H7 (cell line): ENCODE results near the gene SLC35E1. TPM values are rescaled to one million over a fixed set of nuclear protein-coding genes. Genes with fewer than 3 reads are reported as not detected.

ENCODE experiments used
- DNase-seq: peaks from one replicate; pipeline ENCODE4 v3.0.0; 2012
- H3K27me3 ChIP-seq: 2 replicates; pipeline ENCODE4 v1.6.0; 2011; ENCODE audit warnings: mild to moderate bottlenecking, low read length; ENCODE audit not compliant: control insufficient read depth, insufficient read depth
- H3K36me3 ChIP-seq: replicated peaks from 2 replicates; pipeline ENCODE4 v1.5.1; 2011; ENCODE audit warnings: low read length; ENCODE audit not compliant: control insufficient read depth, insufficient read depth
- H3K4me3 ChIP-seq: 2 replicates; pipeline ENCODE4 v1.5.1; 2011; ENCODE audit warnings: low read depth, mild to moderate bottlenecking, control low read depth, low read length, moderate library complexity; ENCODE audit not compliant: insufficient read depth
- total RNA-seq: library from RNA; depleted of rRNA; stranded (reverse); fragments of >200 nt; shearing (Covaris generic); gene quantifications from 2 replicates; pipeline ENCODE4 v1.2.3, GENCODE V29; 2014

Gene SLC35E1
- total RNA-seq, 1 experiment from 2014 or later: 14.7 TPM

GRCh38 chr19:16536130-16536529, 36.1 kb downstream of the SLC35E1 start:
- Histone ChIP-seq H3K27me3 (no peaks in the 10 kb centered on the region), H3K4me3 (no peak overlapping the region), H3K36me3 (peaks cover 39% of the 10 kb centered on the region)
- DNase-seq: peak; percentile 72

- no peaks in the 10 kb centered on the region for H3K27me3 ChIP-seq
- H3K36me3 ChIP-seq: peaks cover 43% of the 10 kb centered on the region
Measured at GRCh38 chr19:16535381-16535780, 36.8 kb downstream of the SLC35E1 start.

GRCh38 chr19:16532440-16533234, 39.6 kb downstream of the SLC35E1 start:
- Histone ChIP-seq H3K27me3 (no peaks in the 10 kb centered on the region), H3K4me3 (no peak overlapping the region), H3K36me3 (peaks cover 56% of the 10 kb centered on the region)
- peak; percentile 38 for DNase-seq

More at GRCh38 chr19:16535381-16535780, 36.8 kb downstream of the SLC35E1 start:
- DNase-seq: peak; percentile 50
- no peak overlapping the region for H3K4me3 ChIP-seq

- peak; percentile 42 for DNase-seq
- H3K36me3 ChIP-seq: peaks cover 64% of the 10 kb centered on the region
- no peaks in the 10 kb centered on the region for H3K27me3 ChIP-seq
- no peak overlapping the region for H3K4me3 ChIP-seq
Measured at GRCh38 chr19:16531380-16531669, 40.9 kb downstream of the SLC35E1 start.

GRCh38 chr19:16530540-16531379, 41.5 kb downstream of the SLC35E1 start:
- Histone ChIP-seq H3K27me3 (no peaks in the 10 kb centered on the region), H3K36me3 (peaks cover 67% of the 10 kb centered on the region)
- peak; percentile 39 for DNase-seq

GRCh38 chr19:16529466-16530144, 42.6 kb downstream of the SLC35E1 start:
- H3K36me3 ChIP-seq: peaks cover 62% of the 10 kb centered on the region
- no peak for DNase-seq
- H3K4me3 ChIP-seq: no peak overlapping the region
- H3K27me3 ChIP-seq: no peaks in the 10 kb centered on the region

More at GRCh38 chr19:16530540-16531379, 41.5 kb downstream of the SLC35E1 start:
- no peak overlapping the region for H3K4me3 ChIP-seq

- H3K36me3 ChIP-seq: peaks cover 62% of the 10 kb centered on the region
- no peak overlapping the region for H3K4me3 ChIP-seq
- DNase-seq: peak; percentile 84
- H3K27me3 ChIP-seq: no peaks in the 10 kb centered on the region
Measured at GRCh38 chr19:16527971-16528521, 44.2 kb downstream of the SLC35E1 start.

- Histone ChIP-seq H3K4me3 (no peak overlapping the region), H3K27me3 (no peaks in the 10 kb centered on the region), H3K36me3 (peaks cover 60% of the 10 kb centered on the region)
- DNase-seq: no peak
Measured at GRCh38 chr19:16527334-16527935, 44.8 kb downstream of the SLC35E1 start.

- Histone ChIP-seq H3K27me3 (no peaks in the 10 kb centered on the region), H3K36me3 (peaks cover 58% of the 10 kb centered on the region), H3K4me3 (no peak overlapping the region)
- DNase-seq: no peak
Measured at GRCh38 chr19:16525751-16526481, 46.3 kb downstream of the SLC35E1 start.

GRCh38 chr19:16524991-16525734, 47.1 kb downstream of the SLC35E1 start:
- Histone ChIP-seq H3K27me3 (no peaks in the 10 kb centered on the region), H3K4me3 (no peak overlapping the region), H3K36me3 (peaks cover 57% of the 10 kb centered on the region)
- no peak for DNase-seq

- no peak overlapping the region for H3K4me3 ChIP-seq
- peaks cover 51% of the 10 kb centered on the region for H3K36me3 ChIP-seq
Measured at GRCh38 chr19:16522559-16523377, 49.4 kb downstream of the SLC35E1 start.

GRCh38 chr19:16521715-16522289, 50.4 kb downstream of the SLC35E1 start:
- Histone ChIP-seq H3K4me3 (no peak overlapping the region), H3K36me3 (peaks cover 47% of the 10 kb centered on the region), H3K27me3 (no peaks in the 10 kb centered on the region)
- DNase-seq: peak; percentile 43

More at GRCh38 chr19:16522559-16523377, 49.4 kb downstream of the SLC35E1 start:
- H3K27me3 ChIP-seq: no peaks in the 10 kb centered on the region
- DNase-seq: peak; percentile 46
